HL-60/S4 treated with phorbol 12-myristate 13-acetate at 8.2 ng/mL for 4 days and 3 days (cell line): Measurements from ENCODE around the gene PLEK.
"Not testable (repeated sequence)": the region's sequence is repeated elsewhere in the genome, so short reads cannot be mapped to it uniquely, and the experiment has no call there.

Experiments
- in situ Hi-C: fragments of 300-500 bp; cut with MboI; formaldehyde crosslinking; loops from 2 replicates; pipeline ENCODE4 v1.15.0; 2022; ENCODE audit warnings: low sequenced_read_pairs

The PLEK gene

GRCh38 chr2:68365087-68365486, at the start of gene PLEK:
TSS of gene PLEK (plus strand) at chr2:68365282. CDS start at chr2:68365352, 70 bp downstream.
- in situ Hi-C loops, result loop anchor here (10.0 kb wide), 1 partner anchor 60 kb away; no protein-coding TSS in a partner anchor

- in situ Hi-C loops, result no loop called here
Observed at GRCh38 chr2:68316111-68316510, 49.0 kb upstream of the PLEK start.

- in situ Hi-C loops, result no loop called here
Observed at GRCh38 chr2:68317971-68318913, 46.8 kb upstream of the PLEK start.

GRCh38 chr2:68318914-68319397, 46.1 kb upstream of the PLEK start:
- in situ Hi-C loops, result no loop called here

GRCh38 chr2:68319398-68320117, 45.5 kb upstream of the PLEK start, which contains the start of gene CNRIP1:
TSS of gene CNRIP1 (minus strand) at chr2:68319949. CDS start at chr2:68319400, 549 bp downstream.
- in situ Hi-C loops, result no loop called here

GRCh38 chr2:68320118-68320641, 44.9 kb upstream of the PLEK start:
- in situ Hi-C loops, result no loop called here

- in situ Hi-C loops, result no loop called here
Observed at GRCh38 chr2:68325056-68325455, 40.0 kb upstream of the PLEK start.

- in situ Hi-C loops, result no loop called here
Observed at GRCh38 chr2:68328901-68329300, 36.2 kb upstream of the PLEK start.

- in situ Hi-C loops, result no loop called here
Observed at GRCh38 chr2:68330691-68331090, 34.4 kb upstream of the PLEK start.

GRCh38 chr2:68333009-68333408, 32.1 kb upstream of the PLEK start:
- in situ Hi-C loops, result no loop called here

GRCh38 chr2:68333931-68334330, 31.2 kb upstream of the PLEK start:
- in situ Hi-C loops, result no loop called here

- in situ Hi-C loops, result no loop called here
Observed at GRCh38 chr2:68336192-68336591, 28.9 kb upstream of the PLEK start.

- in situ Hi-C loops, result no loop called here
Observed at GRCh38 chr2:68340226-68341061, 24.6 kb upstream of the PLEK start.

GRCh38 chr2:68341062-68341329, 24.1 kb upstream of the PLEK start:
- in situ Hi-C loops, result no loop called here

GRCh38 chr2:68341583-68341982, 23.5 kb upstream of the PLEK start:
- in situ Hi-C loops, result no loop called here

GRCh38 chr2:68342470-68342869, 22.6 kb upstream of the PLEK start:
- in situ Hi-C loops, result no loop called here

GRCh38 chr2:68344031-68344430, 21.1 kb upstream of the PLEK start:
- in situ Hi-C loops, result no loop called here

GRCh38 chr2:68345129-68345875, 19.8 kb upstream of the PLEK start:
- in situ Hi-C loops, result no loop called here

GRCh38 chr2:68349091-68349490, 16.0 kb upstream of the PLEK start:
- in situ Hi-C loops, result not testable (repeated sequence)

GRCh38 chr2:68351997-68352396, 13.1 kb upstream of the PLEK start:
- in situ Hi-C loops, result no loop called here
